HepG2 (cell line): ENCODE measurements around the gene ZNF597. TPM values are rescaled to one million over a fixed set of nuclear protein-coding genes. Genes with fewer than 3 reads are reported as not detected.

ENCODE experiments used
- ATAC-seq: fragments of 200-7000 bp; cut with Tn5 transposase; 3 replicates; pipeline ENCODE4 v1.9.1; 2020; ENCODE audit warnings: mild to moderate bottlenecking, moderate library complexity
- BruUV-seq: library from RNA; stranded (reverse); fragments of 400-500 nt; replicated peaks from 2 replicates; lab custom pipeline; 2021; lab: Mats Ljungman, UMichigan
- CTCF ChIA-PET: fragments of 300-600 bp; formaldehyde crosslinking; extraction: SDS; loops from one replicate; lab custom pipeline; 2021; ENCODE audit warnings: low total read pairs, inconsistent platforms, low intra/inter-chr PET ratio; lab: Yijun Ruan, JAX
- POLR2A ChIA-PET: fragments of 350-600 bp; sonication (Branson Sonifier 250); formaldehyde crosslinking; loops from one replicate; lab custom pipeline; 2020; ENCODE audit warnings: antibody characterized with exemption, inconsistent platforms; lab: Yijun Ruan, JAX
- DNase-seq: peaks from one replicate; pipeline ENCODE4 v3.0.0-alpha.2; 2015; ENCODE audit warnings: low spot score
- FAIRE-seq: peaks from 3 replicates; lab custom pipeline; 2011; peaks lifted over from hg19 to GRCh38; lab: Jason Lieb, UNC
- H2AFZ ChIP-seq: one replicate; pipeline ENCODE4 v1.6.1; 2011; ENCODE audit warnings: low read length, inconsistent platforms
- H3K27ac ChIP-seq: fragments of 300-600 bp; 3 replicates; pipeline ENCODE4 v1.8.0; 2011; ENCODE audit warnings: mixed run types, mild to moderate bottlenecking, mixed read lengths, low read length, inconsistent platforms; ENCODE audit not compliant: insufficient read depth; ENCODE audit errors: extremely low read length
- H3K27me3 ChIP-seq, 2 experiments: fragments of 200-600 bp in 1 of 2; 2 replicates in 1 of 2; 3 replicates in 1 of 2; pipeline versions ENCODE4 v1.6.0 to v1.8.0; 2011; ENCODE audit warnings: low read length in 2 of 2, mild to moderate bottlenecking in 2 of 2, moderate library complexity in 2 of 2, inconsistent platforms in 1 of 2; ENCODE audit not compliant: insufficient read depth in 2 of 2, control insufficient read depth in 1 of 2
- H3K36me3 ChIP-seq, 2 experiments: fragments of 200-600 bp in 1 of 2; replicated peaks in 1 of 2; 2 replicates in 1 of 2; 3 replicates in 1 of 2; pipeline versions ENCODE4 v1.5.1 to v1.8.0; 2011; ENCODE audit warnings: low read length in 2 of 2, inconsistent platforms in 1 of 2; ENCODE audit not compliant: insufficient read depth in 2 of 2, control insufficient read depth in 1 of 2
- H3K4me1 ChIP-seq: 2 replicates; pipeline ENCODE4 v1.5.1; 2012; ENCODE audit warnings: low read length, inconsistent platforms; ENCODE audit not compliant: insufficient read depth
- H3K4me2 ChIP-seq: 2 replicates; pipeline ENCODE4 v1.6.0; 2011; ENCODE audit warnings: low read depth, low read length, inconsistent platforms
- H3K4me3 ChIP-seq, 3 experiments: fragments of 200-600 bp in 1 of 3; sonication (generic), shearing (Covaris generic) in 1 of 3; replicated peaks in 1 of 3; 2 replicates each; pipeline ENCODE4 v1.5.1; 2011 to 2016; ENCODE audit warnings: low read length in 3 of 3, inconsistent platforms in 2 of 3, low read depth in 2 of 3, mild to moderate bottlenecking in 2 of 3, control low read depth in 1 of 3, mixed read lengths in 1 of 3; ENCODE audit not compliant: insufficient read depth in 1 of 3
- H3K79me2 ChIP-seq: one replicate; pipeline ENCODE4 v1.6.1; 2011; ENCODE audit warnings: low read length, inconsistent platforms; ENCODE audit not compliant: insufficient read depth
- H3K9ac ChIP-seq: 2 replicates; pipeline ENCODE4 v1.6.0; 2011; ENCODE audit warnings: mild to moderate bottlenecking, low read depth, low read length, inconsistent platforms; ENCODE audit not compliant: insufficient read depth
- H3K9me3 ChIP-seq: 2 replicates; pipeline ENCODE4 v1.5.1; 2012; ENCODE audit warnings: mild to moderate bottlenecking, low read length
- H4K20me1 ChIP-seq: 2 replicates; pipeline ENCODE4 v1.6.0; 2011; ENCODE audit warnings: inconsistent platforms, mild to moderate bottlenecking, low read length, moderate library complexity; ENCODE audit not compliant: insufficient read depth
- CHD2 ChIP-seq: IDR thresholded peaks from 2 replicates; pipeline ENCODE4 v1.6.1; 2011; ENCODE audit warnings: low read depth, low read length, improper control_type of control experiment
- GABPA ChIP-seq, 2 experiments: IDR thresholded peaks; 2 replicates each; pipeline ENCODE4 v1.6.1; 2011 to 2016; ENCODE audit warnings: low read depth in 2 of 2, low read length in 1 of 2, missing biosample characterization in 1 of 2, missing genetic modification characterization in 1 of 2
- HNF4A ChIP-seq: sonication (generic); formaldehyde crosslinking; IDR thresholded peaks from 2 replicates; pipeline ENCODE4 v1.4.0; 2020; ENCODE audit warnings: missing genetic modification reagents
- KDM2A ChIP-seq: sonication (generic); formaldehyde crosslinking; IDR thresholded peaks from 2 replicates; pipeline ENCODE4 v1.4.0; 2020; ENCODE audit warnings: low read depth, missing genetic modification reagents, borderline replicate concordance
- MEIS1 ChIP-seq: sonication (generic); formaldehyde crosslinking; IDR thresholded peaks from 2 replicates; pipeline ENCODE4 v1.9.0; 2021; ENCODE audit warnings: mild to moderate bottlenecking, missing genetic modification reagents, moderate library complexity, borderline replicate concordance
- PITX1 ChIP-seq: sonication (generic); formaldehyde crosslinking; IDR thresholded peaks from 2 replicates; pipeline ENCODE4 v1.5.1; 2020; ENCODE audit warnings: mild to moderate bottlenecking, missing genetic modification reagents
- POLR2A ChIP-seq, 2 experiments: IDR thresholded peaks; 2 replicates each; pipeline ENCODE4 v1.6.1; 2011; ENCODE audit warnings: low read depth in 2 of 2, low read length in 2 of 2, mild to moderate bottlenecking in 1 of 2, moderate library complexity in 1 of 2; ENCODE audit not compliant: insufficient read depth in 1 of 2
- RFX3 ChIP-seq: IDR thresholded peaks from 2 replicates; pipeline ENCODE4 v1.6.1; 2016; ENCODE audit warnings: missing biosample characterization, missing genetic modification reagents
- SMAD9 ChIP-seq: sonication (generic); formaldehyde crosslinking; IDR thresholded peaks from 2 replicates; pipeline ENCODE4 v1.5.1; 2020; ENCODE audit warnings: mild to moderate bottlenecking, missing genetic modification reagents
- TSC22D2 ChIP-seq: sonication (generic); formaldehyde crosslinking; IDR thresholded peaks from 2 replicates; pipeline ENCODE4 v1.5.1; 2020; ENCODE audit warnings: missing genetic modification reagents, mild to moderate bottlenecking, borderline replicate concordance
- ZNF383 ChIP-seq: sonication (generic); formaldehyde crosslinking; IDR thresholded peaks from 2 replicates; pipeline ENCODE4 v1.4.0; 2020; ENCODE audit warnings: missing genetic modification reagents, mild to moderate bottlenecking, borderline replicate concordance
- ZNF44 ChIP-seq: sonication (generic); formaldehyde crosslinking; IDR thresholded peaks from 2 replicates; pipeline ENCODE4 v1.5.1; 2020; ENCODE audit warnings: mild to moderate bottlenecking, missing genetic modification reagents
- ZNF574 ChIP-seq: sonication (generic); formaldehyde crosslinking; IDR thresholded peaks from 2 replicates; pipeline ENCODE4 v1.4.0; 2020; ENCODE audit warnings: missing genetic modification reagents
- WGBS: methylation state at CpG from one replicate; pipeline ENCODE4 v1.1.6; 2017; ENCODE audit warnings: low lambda C conversion rate; 5-methylcytosine and 5-hydroxymethylcytosine counted together
- in situ Hi-C: cut with HindIII; loops from 2 replicates; pipeline ENCODE4 v1.10.0; 2017; ENCODE audit warnings: low pct_unique_long_range_greater_than_20kb; ENCODE audit not compliant: extremely low pct_ligation_motif_present
- intact Hi-C: fragments of 100-400 bp; cut with micrococcal nuclease; formaldehyde crosslinking; loops from one replicate; pipeline ENCODE4 v1.10.0; 2022; ENCODE audit not compliant: unreplicated experiment
- polyA plus RNA-seq, 8 experiments: library from polyadenylated mRNA; depleted of rRNA in 3 of 8; stranded (reverse) in 7 of 8; unstranded in 1 of 8; fragments of >200 nt; fragmentation: Illumina TruSeq in 4 of 8; extraction: Trizol in 4 of 8; gene quantifications; 2 replicates each; pipeline versions ENCODE4 v1.2.1 to v1.2.3, GENCODE V29; 2011 to 2016; ENCODE audit warnings: low read depth in 4 of 8, missing spikeins in 1 of 8, mixed read lengths in 1 of 8; ENCODE audit not compliant: insufficient read depth in 1 of 8
- total RNA-seq, 5 experiments: library from RNA; depleted of rRNA; stranded (reverse); fragments of >200 nt; fragmentation: Illumina TruSeq; extraction: Trizol; gene quantifications; 2 replicates each; pipeline ENCODE4 v1.2.3, GENCODE V29; 2016; ENCODE audit warnings: low read depth in 1 of 5
- TF ChIP-seq, protein P1 (sequence below): sonication (generic); formaldehyde crosslinking; IDR thresholded peaks from 2 replicates; pipeline ENCODE4 v1.9.0; 2021; ENCODE audit warnings: missing genetic modification reagents, borderline replicate concordance
- TF ChIP-seq, protein P2 (sequence below): sonication (generic); formaldehyde crosslinking; IDR thresholded peaks from 2 replicates; pipeline ENCODE4 v1.5.0; 2020; ENCODE audit warnings: mild to moderate bottlenecking, missing genetic modification reagents

ZNF597 gene
- total and polyA plus RNA-seq, 2 of the 13 experiments (the other 11 are each of a cell fraction or from before 2014, with no cell fraction given) = 1.3 to 2.4 TPM

GRCh38 chr16:3454093-3454492 is 10.8 kb upstream of the ZNF597 start (continued):
- TF ChIP-seq POLR2A (IDR thresholded peaks at IDR 0.05; ENCODE audit: insufficient read depth in 1 of 2, low read depth in 2 of 2, low read length in 2 of 2) (no peak), SMAD9 (CRISPR knock-in tag) (no peak), ZNF574 (CRISPR knock-in tag) (peak; percentile 34; the same call in 1 of the 2 replicates), PITX1 (CRISPR knock-in tag) (no peak), MEIS1 (CRISPR knock-in tag) (no peak), RFX3 (CRISPR knock-in tag) (no peak)
- TF ChIP-seq, protein P1, sequence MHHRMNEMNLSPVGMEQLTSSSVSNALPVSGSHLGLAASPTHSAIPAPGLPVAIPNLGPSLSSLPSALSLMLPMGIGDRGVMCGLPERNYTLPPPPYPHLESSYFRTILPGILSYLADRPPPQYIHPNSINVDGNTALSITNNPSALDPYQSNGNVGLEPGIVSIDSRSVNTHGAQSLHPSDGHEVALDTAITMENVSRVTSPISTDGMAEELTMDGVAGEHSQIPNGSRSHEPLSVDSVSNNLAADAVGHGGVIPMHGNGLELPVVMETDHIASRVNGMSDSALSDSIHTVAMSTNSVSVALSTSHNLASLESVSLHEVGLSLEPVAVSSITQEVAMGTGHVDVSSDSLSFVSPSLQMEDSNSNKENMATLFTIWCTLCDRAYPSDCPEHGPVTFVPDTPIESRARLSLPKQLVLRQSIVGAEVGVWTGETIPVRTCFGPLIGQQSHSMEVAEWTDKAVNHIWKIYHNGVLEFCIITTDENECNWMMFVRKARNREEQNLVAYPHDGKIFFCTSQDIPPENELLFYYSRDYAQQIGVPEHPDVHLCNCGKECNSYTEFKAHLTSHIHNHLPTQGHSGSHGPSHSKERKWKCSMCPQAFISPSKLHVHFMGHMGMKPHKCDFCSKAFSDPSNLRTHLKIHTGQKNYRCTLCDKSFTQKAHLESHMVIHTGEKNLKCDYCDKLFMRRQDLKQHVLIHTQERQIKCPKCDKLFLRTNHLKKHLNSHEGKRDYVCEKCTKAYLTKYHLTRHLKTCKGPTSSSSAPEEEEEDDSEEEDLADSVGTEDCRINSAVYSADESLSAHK (CRISPR knock-in tag) = no peak
- TF ChIP-seq, all 625 proteins: peak for 4

GRCh38 chr16:3444032-3444388 is 706 bp upstream of the ZNF597 start:
- peak; percentile 72 for DNase-seq
- BruUV-seq = TSS peak; percentile 90
- intact Hi-C loops (loop anchor here (5.0 kb wide), 1 partner anchor 42 kb away; the partner anchor contains the start of genes ZNF174 and ZSCAN32), in situ Hi-C loops (no loop called here)
- Histone ChIP-seq H3K79me2 (peaks cover 37% of the 10 kb centered on the region), H3K4me1 (peaks cover 61% of the 10 kb centered on the region), H3K27me3 (no peaks in the 10 kb centered on the region; a peak in 1 of 5 replicates), H3K9ac (peak overlapping the region; percentile 88), H3K4me2 (peak overlapping the region; percentile 63), H4K20me1 (no peaks in the 10 kb centered on the region; the same call in 1 of the 2 replicates), H3K4me3 (peak overlapping the region; percentile 63 to 76 (median 63); a peak in 5 of 6 replicates), H3K36me3 (peaks cover 0 to 2% of the 10 kb centered on the region in 2 experiments; a peak in 1 of 5 replicates), H3K27ac (peak overlapping the region; percentile 78), H3K9me3 (no peaks in the 10 kb centered on the region), H2AFZ (no peak overlapping the region)
- ATAC-seq = peak; percentile 84
- FAIRE-seq = peak; percentile 53
- ChIA-PET CTCF (no interaction called here), POLR2A (interaction anchor here (1.0 to 3.0 kb wide), 9 partner anchors 9 to 185 kb away, joined by 3 to 46 read pairs (median 5); partner anchors contain the start of genes ZNF174 and ZSCAN32)
- 62% methylated on average over 10 of the region's 10 CpGs for WGBS
- TF ChIP-seq ZNF383 (no peak; the same call in 1 of the 2 replicates), MEIS1 (CRISPR knock-in tag) (0 out of 2 replicates have a peak, but pooled peaks have one; percentile 31), HNF4A (CRISPR knock-in tag) (no peak), CHD2 (peak; percentile 67), GABPA (IDR thresholded peaks at IDR 0.05; ENCODE audit: low read depth, low read length) (peak; percentile 23; the same call in 1 of the 2 replicates), GABPA (CRISPR knock-in tag; IDR thresholded peaks at IDR 0.05; ENCODE audit: low read depth) (no peak), KDM2A (CRISPR knock-in tag) (0 out of 2 replicates have a peak, but pooled peaks have one; percentile 39), ZNF44 (no peak), TSC22D2 (CRISPR knock-in tag) (no peak)
- TF ChIP-seq, protein P2, sequence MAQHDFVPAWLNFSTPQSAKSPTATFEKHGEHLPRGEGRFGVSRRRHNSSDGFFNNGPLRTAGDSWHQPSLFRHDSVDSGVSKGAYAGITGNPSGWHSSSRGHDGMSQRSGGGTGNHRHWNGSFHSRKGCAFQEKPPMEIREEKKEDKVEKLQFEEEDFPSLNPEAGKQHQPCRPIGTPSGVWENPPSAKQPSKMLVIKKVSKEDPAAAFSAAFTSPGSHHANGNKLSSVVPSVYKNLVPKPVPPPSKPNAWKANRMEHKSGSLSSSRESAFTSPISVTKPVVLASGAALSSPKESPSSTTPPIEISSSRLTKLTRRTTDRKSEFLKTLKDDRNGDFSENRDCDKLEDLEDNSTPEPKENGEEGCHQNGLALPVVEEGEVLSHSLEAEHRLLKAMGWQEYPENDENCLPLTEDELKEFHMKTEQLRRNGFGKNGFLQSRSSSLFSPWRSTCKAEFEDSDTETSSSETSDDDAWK (CRISPR knock-in tag) = no peak
